HEK293T (cell line): Measurements from ENCODE around the gene PLEKHG4B.

Source experiments
- BHLHE40 ChIP-seq: fragments of 450-650 bp; IDR thresholded peaks from 2 replicates; pipeline ENCODE4 v1.6.1; 2016; ENCODE audit warnings: mild to moderate bottlenecking, moderate library complexity, borderline replicate concordance
- ELF4 ChIP-seq: fragments of 450-650 bp; IDR thresholded peaks from 2 replicates; pipeline ENCODE4 v1.6.1; 2017; ENCODE audit warnings: antibody characterized with exemption
- FOXA1 ChIP-seq: fragments of 450-650 bp; IDR thresholded peaks from 2 replicates; pipeline ENCODE4 v1.6.1; 2016; ENCODE audit warnings: mild to moderate bottlenecking
- FOXK2 ChIP-seq: fragments of 450-650 bp; IDR thresholded peaks from 2 replicates; pipeline ENCODE4 v1.6.1; 2016; ENCODE audit warnings: mild to moderate bottlenecking
- FOXM1 ChIP-seq: fragments of 450-650 bp; IDR thresholded peaks from 2 replicates; pipeline ENCODE4 v1.6.1; 2017; ENCODE audit warnings: mild to moderate bottlenecking, borderline replicate concordance
- HDGF ChIP-seq: fragments of 450-650 bp; IDR thresholded peaks from 2 replicates; pipeline ENCODE4 v1.6.1; 2017; ENCODE audit warnings: antibody characterized with exemption, borderline replicate concordance
- LEF1 ChIP-seq: fragments of 450-650 bp; IDR thresholded peaks from 2 replicates; pipeline ENCODE4 v1.6.1; 2017; ENCODE audit warnings: mild to moderate bottlenecking, borderline replicate concordance
- NFRKB ChIP-seq: fragments of 450-650 bp; IDR thresholded peaks from 2 replicates; pipeline ENCODE4 v1.6.1; 2016; ENCODE audit warnings: mild to moderate bottlenecking, moderate library complexity
- SP1 ChIP-seq: fragments of 450-650 bp; IDR thresholded peaks from 2 replicates; pipeline ENCODE4 v1.6.1; 2017
- SUZ12 ChIP-seq: fragments of 450-650 bp; IDR thresholded peaks from 2 replicates; pipeline ENCODE4 v1.6.1; 2016; ENCODE audit warnings: mild to moderate bottlenecking
- TARDBP ChIP-seq: fragments of 450-650 bp; IDR thresholded peaks from 2 replicates; pipeline ENCODE4 v1.6.1; 2016
- TF ChIP-seq, protein P1 (sequence below): fragments of 450-650 bp; IDR thresholded peaks from 2 replicates; pipeline ENCODE4 v1.6.1; 2016

DNA sequence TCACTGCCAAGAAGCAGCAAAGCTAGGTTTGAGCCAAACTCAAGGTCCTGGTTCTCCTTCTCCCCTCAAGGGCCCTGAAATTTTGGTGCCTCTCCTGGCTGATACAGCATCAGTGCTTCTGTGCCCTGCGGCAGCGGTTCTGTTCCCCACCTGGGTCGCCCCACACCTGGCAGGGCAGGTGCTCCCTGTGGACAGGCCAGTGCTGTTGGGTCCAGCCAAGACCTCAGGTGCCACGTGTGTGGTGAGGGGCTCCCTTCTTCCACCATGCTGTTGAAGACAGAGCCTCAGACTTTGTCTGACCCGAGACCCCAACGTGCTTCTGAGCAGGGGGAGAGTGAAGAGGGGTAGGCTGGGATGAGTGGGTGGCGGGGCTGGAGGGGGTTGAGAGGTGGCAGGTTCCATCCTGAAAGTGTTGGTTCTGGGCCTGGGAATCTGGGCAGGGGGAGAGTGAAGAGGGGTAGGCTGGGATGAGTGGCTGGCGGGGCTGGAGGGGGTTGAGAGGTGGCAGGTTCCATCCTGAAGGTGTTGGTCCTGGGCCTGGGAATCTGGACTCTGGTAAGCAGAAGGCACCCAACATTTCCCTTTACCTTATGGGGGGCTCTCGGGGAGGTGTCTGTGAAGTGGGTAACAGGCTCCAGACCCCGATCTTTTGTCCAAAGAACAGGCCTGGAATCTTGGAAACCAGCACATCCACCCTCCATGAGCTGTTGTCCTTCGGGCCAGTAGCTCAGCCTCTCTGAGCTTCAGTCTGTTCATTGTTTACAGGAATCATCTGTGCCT is 2.3 kb downstream of the PLEKHG4B start:
- no peak for TF ChIP-seq SP1
- TF ChIP-seq TARDBP, result no peak
- no peak for TF ChIP-seq BHLHE40
- TF ChIP-seq FOXK2, result no peak
- TF ChIP-seq ELF4, result no peak
- TF ChIP-seq LEF1, result no peak
- TF ChIP-seq FOXA1, result no peak
- TF ChIP-seq FOXM1, result no peak
- no peak for TF ChIP-seq SUZ12
- TF ChIP-seq HDGF, result no peak
- TF ChIP-seq, protein P1, sequence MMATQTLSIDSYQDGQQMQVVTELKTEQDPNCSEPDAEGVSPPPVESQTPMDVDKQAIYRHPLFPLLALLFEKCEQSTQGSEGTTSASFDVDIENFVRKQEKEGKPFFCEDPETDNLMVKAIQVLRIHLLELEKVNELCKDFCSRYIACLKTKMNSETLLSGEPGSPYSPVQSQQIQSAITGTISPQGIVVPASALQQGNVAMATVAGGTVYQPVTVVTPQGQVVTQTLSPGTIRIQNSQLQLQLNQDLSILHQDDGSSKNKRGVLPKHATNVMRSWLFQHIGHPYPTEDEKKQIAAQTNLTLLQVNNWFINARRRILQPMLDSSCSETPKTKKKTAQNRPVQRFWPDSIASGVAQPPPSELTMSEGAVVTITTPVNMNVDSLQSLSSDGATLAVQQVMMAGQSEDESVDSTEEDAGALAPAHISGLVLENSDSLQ, result no peak
- TF ChIP-seq NFRKB, result no peak
